Neural progenitor cell (in vitro differentiated cells): ENCODE measurements around the gene RHBDL2. TPM values are rescaled to one million over a fixed set of nuclear protein-coding genes. Genes with fewer than 3 reads are reported as not detected.

Experiments
- DNase-seq: peaks from one replicate; pipeline ENCODE4 v3.0.0-alpha.2; 2016; ENCODE audit warnings: low spot score
- H2AFZ ChIP-seq: fragments of 200-600 bp; sonication (generic); replicated peaks from 2 replicates; pipeline ENCODE4 v1.6.1; 2016; ENCODE audit warnings: antibody characterized with exemption
- H3F3A ChIP-seq: fragments of 200-600 bp; sonication (generic); 2 replicates; pipeline ENCODE4 v1.6.1; 2016; ENCODE audit warnings: antibody characterized with exemption, low read depth
- H3K27ac ChIP-seq: fragments of 200-600 bp; sonication (generic); 2 replicates; pipeline ENCODE4 v1.5.1; 2016; ENCODE audit warnings: mild to moderate bottlenecking
- H3K27me3 ChIP-seq: fragments of 200-600 bp; sonication (generic); 2 replicates; pipeline ENCODE4 v1.6.1; 2016; ENCODE audit warnings: mild to moderate bottlenecking, moderate library complexity
- H3K36me3 ChIP-seq: fragments of 200-600 bp; sonication (generic); 2 replicates; pipeline ENCODE4 v1.5.1; 2016
- H3K4me1 ChIP-seq: fragments of 200-600 bp; sonication (generic); 2 replicates; pipeline ENCODE4 v1.6.1; 2016; ENCODE audit warnings: mixed run types
- H3K4me2 ChIP-seq: fragments of 200-600 bp; sonication (generic); 2 replicates; pipeline ENCODE4 v1.6.1; 2016
- H3K4me3 ChIP-seq: fragments of 200-600 bp; sonication (generic); 2 replicates; pipeline ENCODE4 v1.5.1; 2016
- H3K79me2 ChIP-seq: fragments of 200-600 bp; sonication (generic); 2 replicates; pipeline ENCODE4 v1.6.1; 2016; ENCODE audit warnings: low read depth
- H3K9ac ChIP-seq: fragments of 200-600 bp; sonication (generic); 2 replicates; pipeline ENCODE4 v1.6.1; 2016
- H3K9me3 ChIP-seq: fragments of 200-600 bp; sonication (generic); 2 replicates; pipeline ENCODE4 v1.5.1; 2016; ENCODE audit warnings: low read depth
- H4K20me1 ChIP-seq: fragments of 200-600 bp; sonication (generic); 2 replicates; pipeline ENCODE4 v1.6.1; 2016; ENCODE audit warnings: low read depth
- H3K27ac Mint-ChIP-seq: 3 replicates; pipeline ENCODE4 v1.8.0; 2021; ENCODE audit warnings: mixed read lengths
- H3K27me3 Mint-ChIP-seq: 2 replicates; pipeline ENCODE4 v1.8.0; 2022; ENCODE audit warnings: low read depth, mild to moderate bottlenecking, inconsistent platforms, moderate library complexity, mixed read lengths; ENCODE audit not compliant: insufficient read depth
- H3K36me3 Mint-ChIP-seq: 3 replicates; pipeline ENCODE4 v1.8.0; 2021; ENCODE audit warnings: mixed read lengths
- H3K4me1 Mint-ChIP-seq: 3 replicates; pipeline ENCODE4 v1.8.0; 2021; ENCODE audit warnings: mixed read lengths
- H3K4me3 Mint-ChIP-seq: 3 replicates; pipeline ENCODE4 v1.8.0; 2021; ENCODE audit warnings: mild to moderate bottlenecking, moderate library complexity, mixed read lengths
- H3K9me3 Mint-ChIP-seq: 3 replicates; pipeline ENCODE4 v1.8.0; 2020; ENCODE audit warnings: mixed read lengths
- CTCF ChIP-seq: fragments of 200-600 bp; sonication (generic); IDR thresholded peaks from 2 replicates; pipeline ENCODE4 v1.5.1; 2017; ENCODE audit warnings: antibody characterized with exemption, mild to moderate bottlenecking
- EZH2 ChIP-seq: fragments of 200-600 bp; sonication (generic); IDR thresholded peaks from 2 replicates; pipeline ENCODE4 v1.6.1; 2017; ENCODE audit warnings: antibody characterized with exemption, mild to moderate bottlenecking, moderate library complexity
- EZH2phosphoT487 ChIP-seq: fragments of 200-600 bp; sonication (generic); IDR thresholded peaks from 2 replicates; pipeline ENCODE4 v1.6.1; 2017; ENCODE audit warnings: antibody characterized with exemption
- total RNA-seq: library from RNA; depleted of rRNA; stranded (reverse); fragments of >200 nt; gene quantifications from 2 replicates; pipeline ENCODE4 v1.2.3, GENCODE V29; 2015; ENCODE audit warnings: low replicate concordance

RHBDL2 gene
- total RNA-seq, 1 donor from 2014 or later, result not detected

GRCh38 chr1:38867208-38867607 lies 74.4 kb downstream of the RHBDL2 start:
- no peaks in the 10 kb centered on the region for H3K9me3 Mint-ChIP-seq
- no peak overlapping the region for H3K4me2 ChIP-seq
- no peak overlapping the region for H3K9ac ChIP-seq
- H3K4me1 Mint-ChIP-seq, result peaks cover 8% of the 10 kb centered on the region
- H3K36me3 ChIP-seq, result no peaks in the 10 kb centered on the region
- peaks cover 4% of the 10 kb centered on the region for H3K36me3 Mint-ChIP-seq
- peaks cover 16% of the 10 kb centered on the region for H3K79me2 ChIP-seq
- H3K9me3 ChIP-seq, result no peaks in the 10 kb centered on the region
- no peak for DNase-seq
- H3K27me3 ChIP-seq, result no peaks in the 10 kb centered on the region
- H3F3A ChIP-seq, result no peaks in the 10 kb centered on the region
- H3K27me3 Mint-ChIP-seq, result peaks cover 2% of the 10 kb centered on the region
- no peak overlapping the region for H2AFZ ChIP-seq
- peaks cover 6% of the 10 kb centered on the region for H3K4me1 ChIP-seq
- H3K4me3 ChIP-seq, result no peak overlapping the region
- no peak overlapping the region for H3K27ac Mint-ChIP-seq
- H3K4me3 Mint-ChIP-seq, result no peak overlapping the region
- TF ChIP-seq CTCF (no peak), EZH2 (no peak), EZH2phosphoT487 (no peak)
- H3K27ac ChIP-seq, result no peak overlapping the region
- H4K20me1 ChIP-seq, result peaks cover 11% of the 10 kb centered on the region

GRCh38 chr1:38865112-38865715 lies 76.4 kb downstream of the RHBDL2 start:
- H3K4me1 ChIP-seq, result no peaks in the 10 kb centered on the region
- peaks cover 2% of the 10 kb centered on the region for H3K27me3 Mint-ChIP-seq
- TF ChIP-seq EZH2 (no peak), CTCF (no peak), EZH2phosphoT487 (no peak)
- peaks cover 9% of the 10 kb centered on the region for H3K4me1 Mint-ChIP-seq
- no peak overlapping the region for H3K4me3 ChIP-seq
- no peaks in the 10 kb centered on the region for H3F3A ChIP-seq
- H3K9me3 Mint-ChIP-seq, result no peaks in the 10 kb centered on the region
- H3K27ac Mint-ChIP-seq, result no peak overlapping the region
- H3K9ac ChIP-seq, result no peak overlapping the region
- no peak overlapping the region for H3K4me2 ChIP-seq
- no peak overlapping the region for H3K27ac ChIP-seq
- H3K36me3 ChIP-seq, result no peaks in the 10 kb centered on the region
- no peaks in the 10 kb centered on the region for H3K27me3 ChIP-seq
- no peak for DNase-seq
- H3K36me3 Mint-ChIP-seq, result peaks cover 2% of the 10 kb centered on the region
- H3K9me3 ChIP-seq, result no peaks in the 10 kb centered on the region
- H2AFZ ChIP-seq, result no peak overlapping the region
- H3K79me2 ChIP-seq, result peaks cover 23% of the 10 kb centered on the region
- no peak overlapping the region for H3K4me3 Mint-ChIP-seq
- peaks cover 4% of the 10 kb centered on the region for H4K20me1 ChIP-seq

GRCh38 chr1:38860454-38860795 lies 81.2 kb downstream of the RHBDL2 start:
- Histone ChIP-seq H3K27ac (no peak overlapping the region), H3K9me3 (no peaks in the 10 kb centered on the region), H3K79me2 (peaks cover 44% of the 10 kb centered on the region), H3K4me1 (peaks cover 11% of the 10 kb centered on the region), H3K4me2 (peak overlapping the region; percentile 83), H4K20me1 (peaks cover 12% of the 10 kb centered on the region), H3K9ac (peak overlapping the region; percentile 64), H2AFZ (peak overlapping the region; percentile 93), H3F3A (peaks cover 10% of the 10 kb centered on the region), H3K36me3 (no peaks in the 10 kb centered on the region), H3K4me3 (peak overlapping the region; percentile 87), H3K27me3 (no peaks in the 10 kb centered on the region)
- peaks cover under 1% of the 10 kb centered on the region for H3K27me3 Mint-ChIP-seq
- H3K9me3 Mint-ChIP-seq, result no peaks in the 10 kb centered on the region
- peak overlapping the region; percentile 25 for H3K27ac Mint-ChIP-seq
- peak overlapping the region; percentile 96 for H3K4me3 Mint-ChIP-seq
- TF ChIP-seq EZH2 (no peak), EZH2phosphoT487 (no peak), CTCF (no peak)
- peak; percentile 33 for DNase-seq
- peaks cover 27% of the 10 kb centered on the region for H3K4me1 Mint-ChIP-seq
- peaks cover under 1% of the 10 kb centered on the region for H3K36me3 Mint-ChIP-seq
